ENCODE data around the gene DNAJB6.

- no peak for TF ChIP-seq POLR2A (IDR thresholded peaks at IDR 0.05; ENCODE audit: extremely low read depth, insufficient read length)
- no peak for TF ChIP-seq CTCF (IDR thresholded peaks at IDR 0.05; ENCODE audit: low read depth, low read length)
- no peak for TF ChIP-seq MAX (IDR thresholded peaks at IDR 0.05; ENCODE audit: low read depth, low read length)
- TF ChIP-seq MYC (IDR thresholded peaks at IDR 0.05; ENCODE audit: low read depth, low read length): no peak
Measured at GRCh38 chr7:157383868-157384267, 47.1 kb downstream of the DNAJB6 start.
